Fibroblast of the aortic adventitia (primary cell): ENCODE measurements around the gene JAK1. TPM values are rescaled to one million over a fixed set of nuclear protein-coding genes. Genes with fewer than 3 reads are reported as not detected.
A peak's percentile ranks its signal among the peaks of the same experiment; 100 is the strongest.

Experiments used
- DNase-seq: peaks from one replicate; pipeline ENCODE4 v3.0.0-alpha.2; 2010; ENCODE audit warnings: low read depth
- H3K4me3 ChIP-seq: 2 replicates; pipeline ENCODE4 v1.5.1; 2011; ENCODE audit warnings: low read depth, mild to moderate bottlenecking, control low read depth, low read length, moderate library complexity
- CTCF ChIP-seq: IDR thresholded peaks from 2 replicates; pipeline ENCODE4 v1.5.1; 2011; ENCODE audit warnings: mild to moderate bottlenecking, low read length, control low read depth, inconsistent platforms; ENCODE audit not compliant: insufficient read depth
- total RNA-seq: library from RNA; depleted of rRNA; stranded (reverse); fragments of >200 nt; gene quantifications from 2 replicates; pipeline ENCODE4 v1.2.3, GENCODE V29; 2012; ENCODE audit warnings: low replicate concordance

JAK1 gene
- total RNA-seq, 1 donor: 159 TPM

- no peak for DNase-seq
- TF ChIP-seq CTCF: no peak
- H3K4me3 ChIP-seq: no peak overlapping the region
These were observed 78.6 kb downstream of the JAK1 start for GRCh38 chr1:64887689-64888217.

- H3K4me3 ChIP-seq: no peak overlapping the region
- no peak for TF ChIP-seq CTCF
- no peak for DNase-seq
These were observed 79.5 kb downstream of the JAK1 start for GRCh38 chr1:64886877-64887276.

- DNase-seq: no peak
- no peak overlapping the region for H3K4me3 ChIP-seq
- TF ChIP-seq CTCF: no peak
These were observed 80.7 kb downstream of the JAK1 start for GRCh38 chr1:64885648-64886047.

- no peak overlapping the region for H3K4me3 ChIP-seq
- peak; percentile 54 for DNase-seq
- no peak for TF ChIP-seq CTCF
These were observed 81.9 kb downstream of the JAK1 start for GRCh38 chr1:64884261-64885040.

GRCh38 chr1:64882574-64883255 is 83.6 kb downstream of the JAK1 start:
- DNase-seq: no peak

GRCh38 chr1:64881281-64881680 is 85.1 kb downstream of the JAK1 start:
- no peak overlapping the region for H3K4me3 ChIP-seq
- peak; percentile 48 for DNase-seq
- TF ChIP-seq CTCF: no peak

More at GRCh38 chr1:64882574-64883255, 83.6 kb downstream of the JAK1 start:
- no peak for TF ChIP-seq CTCF
- no peak overlapping the region for H3K4me3 ChIP-seq
